Erythroblast (primary cell): ENCODE results near the gene NABP2.

ENCODE experiments used
- GATA1 ChIP-seq: IDR thresholded peaks from 2 replicates; pipeline ENCODE4 v1.6.1; 2011; ENCODE audit warnings: low read depth, mild to moderate bottlenecking, control low read depth, low read length, moderate library complexity
- POLR2A ChIP-seq: IDR thresholded peaks from 2 replicates; pipeline ENCODE4 v1.6.1; 2011; ENCODE audit warnings: mild to moderate bottlenecking, low read length

DNA sequence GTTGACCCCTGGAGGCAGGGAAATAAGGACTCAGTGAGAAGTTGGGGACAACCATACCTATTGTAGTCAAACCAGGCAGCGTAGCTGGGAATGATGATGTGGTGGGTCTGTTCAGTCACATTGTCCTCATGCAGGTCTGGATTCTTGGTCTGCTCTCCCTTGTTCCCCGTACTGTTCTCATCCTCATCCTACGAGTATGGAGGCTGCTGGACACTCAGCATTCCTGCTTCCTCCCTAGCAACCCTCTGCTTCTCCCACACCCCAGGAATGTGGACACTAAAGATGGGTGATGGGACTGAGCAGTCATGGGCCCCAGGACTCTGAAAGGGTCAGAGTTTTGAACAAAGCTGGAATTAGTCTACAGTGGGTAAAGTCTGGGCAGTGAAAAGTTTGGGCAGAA lies 45.8 kb upstream of the NABP2 start:
- TF ChIP-seq POLR2A (no peak), GATA1 (no peak)
